ENCODE measurements around the gene SNTG2.
A peak's percentile ranks its signal among the peaks of the same experiment; 100 is the strongest.
"Not testable (repeated sequence)": the region's sequence is repeated elsewhere in the genome, so short reads cannot be mapped to it uniquely, and the experiment has no call there.

Gene SNTG2

DNA sequence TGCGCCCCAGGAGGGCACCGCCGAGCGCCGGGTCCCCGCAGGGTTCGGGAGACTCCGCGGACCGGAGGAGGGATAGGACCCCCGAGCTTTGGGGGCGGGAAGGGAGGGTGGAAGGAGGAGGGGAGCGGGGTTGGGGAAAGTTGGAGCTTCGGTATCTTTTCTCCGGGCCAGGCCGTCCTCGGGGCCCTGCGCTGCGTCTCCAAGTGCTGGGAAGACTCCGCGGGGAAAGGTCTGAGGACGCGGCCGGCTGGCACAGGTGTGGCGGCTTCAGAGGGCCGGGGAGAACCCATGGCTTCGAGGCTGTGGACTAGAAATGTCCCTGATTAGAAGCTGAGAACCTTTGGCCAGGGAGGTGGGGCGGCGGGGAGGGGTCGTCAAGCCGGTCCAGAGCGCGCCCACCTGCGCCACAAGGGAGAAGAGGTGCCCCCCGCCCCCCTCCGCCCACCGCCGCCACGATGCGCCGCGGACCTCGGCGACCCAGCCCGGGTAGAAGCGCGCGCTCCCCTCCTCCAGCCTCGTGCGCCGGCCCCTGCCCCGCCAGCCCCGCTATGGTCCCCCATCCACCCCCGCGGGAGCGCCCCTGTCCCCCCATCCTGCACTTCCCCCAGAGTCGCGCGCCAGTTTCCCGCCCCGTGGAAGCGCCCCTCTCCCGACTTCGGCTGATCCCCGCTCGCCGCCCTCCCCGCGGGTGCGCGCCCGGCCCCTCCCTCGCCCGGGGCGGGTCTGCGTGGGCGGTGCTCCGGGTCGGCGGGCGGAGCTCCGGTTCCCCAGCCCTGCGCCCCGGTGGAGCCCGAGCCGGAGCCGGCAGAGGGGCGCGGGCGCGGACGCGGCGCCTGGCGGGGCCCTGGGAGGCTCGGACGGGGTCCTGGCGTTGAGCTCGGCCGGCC lies at the start of gene SNTG2:
Gene SNTG2 (plus strand): TSS at position 770 of the 887 bp plus-strand sequence. CDS start 148 bp downstream, outside the sequence.
- in situ Hi-C loops (cut with HindIII; ENCODE audit: low pct_unique_long_range_greater_than_20kb, low sequenced_read_pairs), result no loop called here
- no peak for TF ChIP-seq JUND (IDR thresholded peaks at IDR 0.05; ENCODE audit: low read depth)
- DNase-seq (ENCODE audit: low read depth in 1 of 2, low spot score in 1 of 2), result peak; percentile 29 to 55

DNA sequence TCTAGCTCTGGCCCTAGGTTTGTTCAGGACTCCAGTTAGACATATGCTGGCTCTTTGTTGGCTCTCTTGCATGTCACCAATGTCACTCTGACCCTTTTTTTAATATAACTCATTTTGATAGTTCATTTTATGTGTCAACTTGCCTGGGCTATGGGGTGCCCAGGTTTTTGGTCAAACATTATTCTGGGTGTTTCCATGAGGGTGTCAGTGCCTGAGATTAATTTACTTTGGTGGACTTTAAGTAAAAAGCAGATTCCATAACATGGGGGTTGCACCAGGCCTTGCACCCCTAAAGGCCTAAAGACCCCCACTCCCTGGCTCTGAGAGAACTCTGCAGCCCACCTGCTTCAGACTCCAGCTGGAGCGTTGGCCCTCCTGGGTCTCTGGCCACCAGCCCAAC lies 48.1 kb upstream of the SNTG2 start:
- TF ChIP-seq JUND (IDR thresholded peaks at IDR 0.05; ENCODE audit: low read depth), result no peak
- in situ Hi-C loops (cut with HindIII; ENCODE audit: low pct_unique_long_range_greater_than_20kb, low sequenced_read_pairs), result no loop called here
- peak in 1 of 2 experiments; percentile 27 for DNase-seq (ENCODE audit: low read depth in 1 of 2, low spot score in 1 of 2)

DNA sequence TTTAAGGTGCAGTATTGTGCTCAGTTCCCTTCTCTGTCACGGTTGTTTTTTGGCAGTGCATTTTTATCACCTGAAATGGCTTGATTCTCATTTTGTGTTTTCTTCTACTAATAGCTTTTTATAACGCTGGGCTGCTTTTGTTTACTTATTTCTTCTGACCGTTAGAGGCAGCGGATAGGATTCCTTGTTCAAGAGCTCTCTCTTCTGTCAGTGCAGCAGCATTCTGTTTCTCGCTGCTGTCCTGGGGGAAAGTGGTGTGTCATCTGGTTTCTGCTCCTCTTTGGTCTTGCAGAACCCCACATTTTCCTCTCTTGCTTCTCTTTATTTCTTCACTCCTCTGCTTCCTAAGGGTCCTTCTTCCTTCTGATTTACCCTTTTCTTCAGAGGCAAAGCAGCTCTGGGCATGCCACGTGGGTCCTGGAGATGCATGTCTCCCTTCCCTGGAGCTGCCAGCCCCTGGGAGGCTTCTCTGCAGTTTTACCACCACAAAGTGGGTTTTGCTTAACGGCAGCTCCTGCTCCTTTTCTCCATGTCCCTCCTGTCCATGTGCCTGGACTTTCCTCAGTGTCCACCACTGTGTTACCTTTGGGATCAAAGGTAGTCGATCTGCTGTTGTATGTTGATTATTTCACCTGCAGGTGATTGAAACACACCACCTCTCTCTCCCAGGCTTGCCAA lies 47.3 kb upstream of the SNTG2 start:
- DNase-seq (ENCODE audit: low read depth in 1 of 2, low spot score in 1 of 2), result peak in 1 of 2 experiments; percentile 25
- in situ Hi-C loops (cut with HindIII; ENCODE audit: low pct_unique_long_range_greater_than_20kb, low sequenced_read_pairs), result no loop called here
- no peak for TF ChIP-seq JUND (IDR thresholded peaks at IDR 0.05; ENCODE audit: low read depth)

DNA sequence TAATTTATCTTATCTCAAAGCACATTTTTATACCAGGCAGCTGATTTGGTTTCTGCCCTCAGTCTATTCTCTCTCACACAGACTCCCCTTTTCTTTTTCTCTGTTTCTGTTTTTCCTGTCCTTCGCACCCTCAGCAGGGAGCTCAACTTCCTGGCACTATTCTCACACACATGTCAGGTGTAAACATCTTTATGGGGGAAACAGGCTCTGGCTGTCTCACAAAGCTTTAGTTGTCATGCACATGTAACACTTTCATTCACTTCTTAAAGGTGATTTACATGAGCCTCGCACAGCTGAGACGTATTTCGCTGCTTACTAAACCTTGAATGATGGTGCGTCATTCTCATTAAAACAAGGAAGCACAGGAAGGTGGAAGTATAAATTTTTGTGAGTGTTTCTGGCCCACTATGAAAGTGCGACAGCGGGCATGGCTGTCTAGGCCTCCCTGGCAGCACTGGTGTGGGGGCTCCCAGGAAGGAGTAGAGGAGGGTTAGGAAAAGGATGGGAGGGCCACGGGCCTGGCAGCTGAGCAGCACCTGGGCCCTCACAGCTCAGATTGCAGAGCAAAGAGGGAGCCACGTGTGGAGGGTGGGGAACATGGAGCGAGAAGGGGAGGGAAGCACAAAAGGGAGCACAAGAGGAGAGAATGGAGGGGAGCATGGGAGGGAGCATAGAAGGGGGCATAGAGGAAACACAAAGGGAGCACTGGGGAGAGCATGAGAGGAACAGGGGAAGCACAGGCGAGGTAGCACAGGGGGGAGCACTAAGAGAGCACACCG lies 46.2 kb upstream of the SNTG2 start:
- DNase-seq (ENCODE audit: low read depth in 1 of 2, low spot score in 1 of 2), result no peak
- in situ Hi-C loops (cut with HindIII; ENCODE audit: low pct_unique_long_range_greater_than_20kb, low sequenced_read_pairs), result no loop called here
- no peak for TF ChIP-seq JUND (IDR thresholded peaks at IDR 0.05; ENCODE audit: low read depth)

DNA sequence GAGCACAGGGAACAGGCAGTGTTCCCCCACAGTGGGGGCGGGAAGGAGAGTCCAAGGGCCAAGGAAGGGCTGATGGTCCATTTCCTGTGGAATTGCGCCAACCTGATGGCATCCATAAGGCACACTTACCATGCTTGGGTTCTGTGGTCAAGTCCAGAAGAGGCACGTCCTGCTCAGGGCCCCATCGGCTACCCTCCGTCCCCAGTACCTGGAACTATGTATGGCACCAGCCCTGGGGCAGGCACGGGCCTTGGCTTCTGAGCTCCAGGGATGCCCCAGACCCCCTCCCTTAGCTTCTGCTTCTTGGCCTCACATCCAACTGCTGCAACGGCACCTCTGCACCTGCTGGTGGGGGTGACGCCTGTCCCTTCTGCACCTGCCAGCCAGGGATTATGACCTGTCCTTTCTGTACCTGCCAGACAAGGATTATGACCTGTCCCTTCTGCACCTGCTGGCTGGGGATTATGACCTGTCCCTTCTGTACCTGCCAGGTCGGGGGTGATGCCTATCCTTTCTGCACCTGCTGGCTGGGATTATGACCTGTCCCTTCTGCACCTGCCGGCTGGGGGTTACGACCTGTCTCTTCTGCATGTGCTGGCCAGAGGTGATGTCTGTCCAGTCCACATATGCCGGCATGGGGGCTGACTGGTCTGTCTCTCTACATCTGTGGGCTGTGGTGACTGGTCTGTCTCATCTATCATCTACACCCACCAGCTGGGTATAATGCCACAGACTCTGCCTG lies 45.4 kb upstream of the SNTG2 start:
- no peak for DNase-seq (ENCODE audit: low read depth in 1 of 2, low spot score in 1 of 2)
- in situ Hi-C loops (cut with HindIII; ENCODE audit: low pct_unique_long_range_greater_than_20kb, low sequenced_read_pairs), result no loop called here
- no peak for TF ChIP-seq JUND (IDR thresholded peaks at IDR 0.05; ENCODE audit: low read depth)

DNA sequence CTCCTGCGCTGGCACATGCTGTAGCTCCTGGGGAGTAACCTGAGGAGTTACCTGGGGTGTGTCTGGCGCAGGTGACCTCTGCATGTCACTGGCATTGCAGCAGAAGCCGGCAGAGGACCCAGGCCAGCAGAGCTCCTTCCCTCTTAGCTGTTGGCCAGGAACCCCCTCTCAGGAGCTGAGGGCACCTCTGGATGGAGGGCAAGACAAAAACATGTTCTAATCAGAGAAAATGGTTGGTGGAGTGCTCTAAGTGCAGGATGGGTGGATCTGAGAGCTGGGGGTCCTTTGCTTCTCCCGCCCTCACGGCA lies 44.9 kb upstream of the SNTG2 start:
- no peak for TF ChIP-seq JUND (IDR thresholded peaks at IDR 0.05; ENCODE audit: low read depth)
- DNase-seq (ENCODE audit: low read depth in 1 of 2, low spot score in 1 of 2), result no peak
- in situ Hi-C loops (cut with HindIII; ENCODE audit: low pct_unique_long_range_greater_than_20kb, low sequenced_read_pairs), result no loop called here

DNA sequence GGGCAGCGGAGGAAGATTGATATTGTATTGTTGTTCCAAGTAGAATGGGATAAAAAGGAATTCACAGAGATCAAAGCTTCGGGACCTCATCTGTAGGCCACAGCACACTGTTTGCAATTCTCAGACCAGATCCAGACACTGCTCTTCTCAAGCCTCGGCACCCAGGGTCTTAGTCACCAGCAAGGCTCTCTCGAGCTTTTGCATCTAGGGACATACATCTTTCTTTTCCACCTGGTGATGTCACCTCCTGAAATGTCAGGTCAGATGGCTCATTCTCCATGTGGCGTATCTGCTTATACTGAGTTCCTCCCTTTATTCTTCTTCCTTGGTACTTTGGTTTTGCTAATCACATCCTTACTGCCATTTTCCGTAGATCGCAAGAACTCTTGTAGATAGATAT lies 42.9 kb upstream of the SNTG2 start:
- TF ChIP-seq JUND (IDR thresholded peaks at IDR 0.05; ENCODE audit: low read depth), result no peak
- in situ Hi-C loops (cut with HindIII; ENCODE audit: low pct_unique_long_range_greater_than_20kb, low sequenced_read_pairs), result no loop called here
- DNase-seq (ENCODE audit: low read depth in 1 of 2, low spot score in 1 of 2), result no peak

DNA sequence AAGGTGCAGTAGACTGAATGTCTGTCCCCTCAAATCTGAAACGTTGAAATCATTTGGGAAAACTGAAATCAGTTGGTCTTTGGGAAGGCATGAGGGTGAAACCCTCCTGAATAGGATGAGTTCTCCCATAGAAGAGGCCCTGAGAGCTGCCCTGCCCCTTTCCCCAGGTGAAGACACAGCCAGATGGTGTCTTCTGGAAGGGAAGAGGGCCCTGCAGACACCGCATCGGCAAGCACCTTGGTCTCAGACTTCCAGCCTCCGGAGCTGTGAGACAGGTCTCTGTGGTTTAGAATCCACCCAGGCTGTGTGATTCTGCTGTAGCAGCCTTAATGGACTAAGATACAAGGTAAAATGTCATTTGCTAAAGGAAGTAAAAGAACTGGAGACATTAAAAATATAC lies 42.1 kb upstream of the SNTG2 start:
- DNase-seq (ENCODE audit: low read depth in 1 of 2, low spot score in 1 of 2), result no peak
- in situ Hi-C loops (cut with HindIII; ENCODE audit: low pct_unique_long_range_greater_than_20kb, low sequenced_read_pairs), result no loop called here

DNA sequence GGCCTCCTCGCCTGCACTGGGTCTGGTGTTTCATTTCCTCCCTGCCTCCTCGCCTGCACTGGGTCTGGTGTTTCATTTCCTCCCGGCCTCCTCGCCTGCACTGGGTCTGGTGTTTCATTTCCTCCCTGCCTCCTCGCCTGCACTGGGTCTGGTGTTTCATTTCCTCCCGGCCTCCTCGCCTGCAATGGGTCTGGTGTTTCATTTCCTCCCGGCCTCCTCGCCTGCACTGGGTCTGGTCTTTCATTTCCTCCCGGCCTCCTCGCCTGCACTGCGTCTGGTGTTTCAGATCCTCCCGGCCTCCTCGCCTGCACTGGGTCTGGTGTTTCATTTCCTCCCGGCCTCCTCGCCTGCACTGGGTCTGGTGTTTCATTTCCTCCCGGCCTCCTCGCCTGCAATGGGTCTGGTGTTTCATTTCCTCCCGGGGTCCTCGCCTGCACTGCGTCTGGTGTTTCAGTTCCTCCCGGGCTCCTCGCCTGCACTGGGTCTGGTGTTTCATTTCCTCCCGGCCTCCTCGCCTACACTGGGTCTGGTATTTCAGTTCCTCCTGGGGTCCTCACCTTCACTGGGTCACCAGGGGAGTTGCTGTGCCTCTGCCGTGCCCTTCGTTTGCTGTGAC lies 40.8 kb upstream of the SNTG2 start:
- DNase-seq (ENCODE audit: low read depth in 1 of 2, low spot score in 1 of 2); in situ Hi-C loops (cut with HindIII; ENCODE audit: low pct_unique_long_range_greater_than_20kb, low sequenced_read_pairs): not testable (repeated sequence)

More for the DNA sequence above, 42.1 kb upstream of the SNTG2 start:
- no peak for TF ChIP-seq JUND (IDR thresholded peaks at IDR 0.05; ENCODE audit: low read depth)

DNA sequence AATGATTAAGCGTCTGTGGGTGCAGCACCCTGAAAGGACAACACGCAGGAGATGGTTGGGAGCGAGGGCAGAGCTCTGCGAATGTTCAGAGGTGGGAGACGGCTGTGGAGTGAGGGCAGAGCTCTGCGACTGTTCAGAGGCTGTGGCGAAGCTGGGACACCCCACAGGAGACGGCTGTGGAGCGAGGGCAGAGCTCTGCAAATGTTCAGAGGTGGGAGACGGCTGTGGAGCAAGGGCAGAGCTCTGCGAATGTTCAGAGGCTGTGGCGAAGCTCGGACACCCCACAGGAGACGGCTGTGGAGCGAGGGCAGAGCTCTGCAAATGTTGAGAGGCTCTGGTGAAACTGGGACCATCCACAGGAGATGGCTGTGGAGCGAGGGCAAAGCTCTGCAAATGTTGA lies 40.0 kb upstream of the SNTG2 start:
- DNase-seq (ENCODE audit: low read depth in 1 of 2, low spot score in 1 of 2), result no peak
- in situ Hi-C loops (cut with HindIII; ENCODE audit: low pct_unique_long_range_greater_than_20kb, low sequenced_read_pairs), result no loop called here
- no peak for TF ChIP-seq JUND (IDR thresholded peaks at IDR 0.05; ENCODE audit: low read depth)

DNA sequence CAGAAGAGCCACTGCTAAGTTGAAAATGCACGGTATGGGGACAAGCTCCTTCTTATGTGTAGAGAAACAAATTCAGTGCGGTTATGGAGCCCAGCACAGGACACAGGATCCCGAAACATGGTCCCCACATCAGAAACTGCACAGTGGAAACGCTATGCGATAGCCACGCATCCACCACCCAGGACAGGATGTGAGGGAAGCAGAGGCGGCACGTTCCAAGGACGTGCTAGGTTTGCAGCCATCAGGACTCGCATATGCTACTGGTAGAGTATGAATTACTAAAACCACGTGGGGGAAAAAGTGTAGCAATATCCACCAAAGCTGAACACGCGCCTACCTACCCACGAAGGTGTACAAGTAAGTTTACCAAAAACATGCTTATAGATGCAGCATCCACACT lies 34.7 kb upstream of the SNTG2 start:
- in situ Hi-C loops (cut with HindIII; ENCODE audit: low pct_unique_long_range_greater_than_20kb, low sequenced_read_pairs), result no loop called here
- DNase-seq (ENCODE audit: low read depth in 1 of 2, low spot score in 1 of 2), result no peak
- no peak for TF ChIP-seq JUND (IDR thresholded peaks at IDR 0.05; ENCODE audit: low read depth)

DNA sequence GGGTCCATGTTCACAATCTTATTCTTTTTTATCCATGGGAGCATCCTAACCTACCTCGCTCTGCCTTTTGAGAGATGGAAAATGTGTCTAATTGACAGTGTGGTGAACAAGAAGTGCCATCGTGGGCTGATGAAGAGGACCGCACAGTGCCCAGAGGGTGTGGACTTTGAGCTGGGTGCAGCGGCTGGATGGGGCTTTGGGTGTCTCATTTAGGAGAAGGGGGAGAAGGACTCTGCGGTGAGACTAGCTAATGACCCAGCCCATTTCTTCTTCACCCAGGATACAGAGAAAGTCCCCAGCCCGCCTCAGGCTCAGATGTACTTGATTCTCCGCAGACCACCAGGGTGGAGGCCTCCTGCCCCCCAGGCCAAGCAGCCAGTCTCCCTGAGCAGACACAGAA lies 33.7 kb upstream of the SNTG2 start:
- TF ChIP-seq JUND (IDR thresholded peaks at IDR 0.05; ENCODE audit: low read depth), result no peak
- DNase-seq (ENCODE audit: low read depth in 1 of 2, low spot score in 1 of 2), result no peak
- in situ Hi-C loops (cut with HindIII; ENCODE audit: low pct_unique_long_range_greater_than_20kb, low sequenced_read_pairs), result no loop called here

All from T47D (cell line).